GM12891 (cell line): Measurements from ENCODE around the gene PSMC3.

Experiments used
- DNase-seq: peaks from one replicate; pipeline ENCODE4 v3.0.0; 2011; ENCODE audit warnings: low spot score; ENCODE audit not compliant: insufficient read length
- FAIRE-seq: peaks from 2 replicates; lab custom pipeline; 2011; peaks lifted over from hg19 to GRCh38; lab: Jason Lieb, UNC
- PAX5 ChIP-seq: IDR thresholded peaks from 2 replicates; pipeline ENCODE4 v1.6.1; 2011; ENCODE audit warnings: low read length, moderate library complexity, mild to moderate bottlenecking; ENCODE audit not compliant: insufficient read depth, severe bottlenecking
- POLR2A ChIP-seq: IDR thresholded peaks from 2 replicates; pipeline ENCODE4 v1.6.1; 2011; ENCODE audit warnings: low read depth, low read length, control low read depth
- POLR2AphosphoS5 ChIP-seq: IDR thresholded peaks from 2 replicates; pipeline ENCODE4 v1.6.1; 2011; ENCODE audit warnings: low read depth, low read length, control low read depth
- POU2F2 ChIP-seq: IDR thresholded peaks from 2 replicates; pipeline ENCODE4 v1.6.1; 2011; ENCODE audit warnings: low read depth, mild to moderate bottlenecking, control low read depth, low read length, moderate library complexity
- SPI1 ChIP-seq: IDR thresholded peaks from 2 replicates; pipeline ENCODE4 v1.6.1; 2011; ENCODE audit warnings: low read depth, low read length, control low read depth
- TAF1 ChIP-seq: IDR thresholded peaks from 2 replicates; pipeline ENCODE4 v1.6.1; 2011; ENCODE audit warnings: low read depth, low read length, control low read depth

The PSMC3 gene

DNA sequence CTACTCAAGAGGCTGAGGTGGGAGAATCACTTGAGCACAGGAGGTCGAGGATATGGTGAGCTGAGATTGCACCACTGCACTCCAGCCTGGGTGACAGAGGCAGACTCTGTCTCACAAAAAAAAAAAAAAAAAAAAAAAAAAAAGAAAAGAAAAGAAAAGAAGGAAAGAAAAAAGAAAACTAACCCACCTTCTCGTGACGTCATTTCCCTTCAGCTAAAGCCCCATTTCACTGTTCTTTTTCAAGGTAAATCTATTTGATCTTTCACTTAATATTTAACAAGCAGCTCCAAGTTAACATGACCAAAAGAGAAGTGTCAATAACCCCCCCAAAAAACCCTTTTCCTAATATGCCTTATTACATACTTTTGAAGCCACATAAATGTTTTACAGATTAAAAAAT is 17.6 kb upstream of the PSMC3 start:
- DNase-seq = no peak
- TF ChIP-seq POLR2A (no peak), POU2F2 (no peak), TAF1 (no peak), PAX5 (no peak), SPI1 (no peak), POLR2AphosphoS5 (no peak)
- FAIRE-seq = no peak

DNA sequence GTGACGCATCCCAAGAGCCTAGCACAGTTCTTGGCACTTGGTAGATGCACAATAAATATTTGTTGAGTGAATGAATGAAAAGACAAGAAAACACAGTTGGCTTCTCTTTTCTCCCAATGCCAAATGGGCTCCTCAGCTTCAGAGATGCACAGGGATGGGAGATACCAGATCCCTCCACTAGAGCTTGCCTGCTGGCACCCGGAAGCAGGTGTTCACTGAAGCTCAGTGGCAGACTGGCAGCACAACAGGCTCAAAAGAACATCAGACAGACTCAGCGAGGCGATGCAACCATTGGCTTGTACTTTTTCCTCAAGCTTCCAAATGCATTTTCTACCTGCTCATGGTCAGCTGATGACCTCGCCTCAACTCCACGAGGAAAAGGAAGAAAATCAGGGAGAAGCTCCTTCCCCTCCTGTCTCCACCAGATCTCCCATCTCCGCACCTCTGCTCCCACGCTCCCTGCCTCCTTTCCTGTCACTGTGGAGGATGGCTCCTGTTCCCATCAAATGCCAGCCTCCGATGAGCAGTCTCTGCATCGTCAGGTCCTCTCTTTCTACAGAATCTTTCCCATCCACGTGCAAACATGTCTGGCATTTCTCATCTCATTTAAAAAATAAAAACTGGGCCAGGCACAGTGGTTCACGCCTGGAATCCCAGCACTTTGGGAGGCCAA is 16.9 kb upstream of the PSMC3 start:
- FAIRE-seq (no peak), DNase-seq (no peak)
- no peak for TF ChIP-seq TAF1
- no peak for TF ChIP-seq POLR2AphosphoS5
- TF ChIP-seq SPI1 = no peak
- no peak for TF ChIP-seq POU2F2

DNA sequence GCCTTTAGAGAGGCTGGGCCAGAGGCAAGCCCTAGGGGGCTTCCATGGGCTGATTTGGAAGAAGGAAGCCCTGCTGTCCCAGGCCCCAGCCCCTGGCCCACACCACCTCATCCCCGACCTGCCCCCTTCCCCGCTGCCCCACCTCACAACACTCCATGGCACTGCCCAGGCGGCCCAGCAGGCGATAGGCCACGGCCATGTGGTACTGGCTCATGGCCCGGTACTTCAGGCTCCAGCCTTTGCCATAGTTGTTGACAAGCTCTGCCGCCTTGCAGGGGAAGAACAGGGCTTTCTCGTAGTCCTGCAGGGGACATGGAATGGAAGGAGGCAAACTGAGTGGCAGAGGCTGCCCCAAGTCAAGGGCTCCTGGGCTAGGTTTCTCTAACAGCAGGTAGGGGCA is 16.3 kb upstream of the PSMC3 start:
- no peak for FAIRE-seq
- TF ChIP-seq POU2F2 = no peak
- no peak for TF ChIP-seq POLR2AphosphoS5
- DNase-seq = no peak

DNA sequence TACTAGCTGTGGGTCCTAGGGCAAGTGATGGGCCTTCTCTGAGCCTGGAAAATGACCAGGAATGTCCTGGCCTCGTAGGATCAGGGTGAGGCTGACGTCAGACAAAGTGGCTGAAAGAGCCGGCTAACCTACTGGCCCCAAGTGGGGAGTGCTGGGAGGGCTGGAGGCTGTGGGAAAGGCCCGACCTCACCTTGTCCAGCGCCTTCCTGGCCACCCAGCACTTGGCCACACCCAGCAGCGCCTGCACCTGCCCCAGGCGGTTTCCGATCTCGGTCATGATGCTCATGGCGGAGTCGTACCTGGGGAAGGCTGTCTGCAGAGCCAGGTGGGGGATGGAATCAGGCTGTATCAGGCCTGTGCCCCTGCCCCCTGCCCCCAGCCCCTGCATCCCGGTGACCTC is 15.2 kb upstream of the PSMC3 start:
- no peak for FAIRE-seq
- TF ChIP-seq TAF1 (no peak), POLR2A (no peak), PAX5 (no peak)

DNA sequence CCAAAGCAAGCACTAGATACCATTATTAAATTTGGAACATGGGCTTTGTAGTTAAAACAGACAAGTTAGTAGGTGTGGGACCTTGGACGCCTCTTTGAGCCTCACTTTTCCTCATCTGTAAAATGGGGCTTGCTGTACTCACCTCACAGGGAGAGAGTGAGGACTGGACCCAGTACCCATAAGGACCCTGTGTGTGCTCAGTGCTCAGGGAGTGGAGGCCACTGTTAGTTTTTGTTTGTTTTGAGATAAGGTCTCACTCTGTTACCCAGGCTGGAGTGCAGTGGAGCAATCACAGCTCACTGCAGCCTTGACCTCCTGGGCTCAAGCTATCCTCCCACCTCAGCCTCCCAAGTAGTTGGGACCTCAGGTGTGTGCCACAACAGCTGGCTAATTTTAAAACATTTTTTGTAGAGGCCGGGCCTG is 13.8 kb upstream of the PSMC3 start:
- no peak for TF ChIP-seq SPI1
- no peak for TF ChIP-seq PAX5
- no peak for TF ChIP-seq POLR2A
- no peak for TF ChIP-seq POU2F2
- TF ChIP-seq POLR2AphosphoS5 = no peak
- no peak for TF ChIP-seq TAF1
- DNase-seq (no peak), FAIRE-seq (no peak)

More for the DNA sequence above, 15.2 kb upstream of the PSMC3 start:
- DNase-seq = no peak

DNA sequence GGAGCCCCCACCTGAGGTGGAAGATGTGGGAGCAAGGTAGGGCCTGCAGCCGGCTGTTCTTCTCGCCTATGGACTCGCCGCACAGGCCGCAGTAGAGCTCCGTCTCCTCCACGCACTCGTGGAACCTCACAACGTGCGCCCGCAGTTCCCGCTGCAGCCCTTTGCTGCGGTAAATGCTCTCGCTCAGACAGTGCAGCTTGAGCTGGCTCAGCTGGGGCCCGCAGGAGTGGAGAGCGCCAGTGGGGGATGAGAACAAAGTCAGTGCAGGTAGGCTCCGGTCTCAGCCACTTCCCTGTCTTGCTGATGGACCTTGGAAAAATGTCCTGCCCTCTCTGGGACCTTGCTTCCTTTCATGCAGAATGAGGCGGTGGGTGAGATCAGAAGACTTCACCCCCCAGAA is 12.5 kb upstream of the PSMC3 start:
- TF ChIP-seq TAF1 = no peak
- TF ChIP-seq SPI1 = no peak
- no peak for TF ChIP-seq POLR2A
- no peak for TF ChIP-seq PAX5
- no peak for FAIRE-seq
- no peak for DNase-seq

DNA sequence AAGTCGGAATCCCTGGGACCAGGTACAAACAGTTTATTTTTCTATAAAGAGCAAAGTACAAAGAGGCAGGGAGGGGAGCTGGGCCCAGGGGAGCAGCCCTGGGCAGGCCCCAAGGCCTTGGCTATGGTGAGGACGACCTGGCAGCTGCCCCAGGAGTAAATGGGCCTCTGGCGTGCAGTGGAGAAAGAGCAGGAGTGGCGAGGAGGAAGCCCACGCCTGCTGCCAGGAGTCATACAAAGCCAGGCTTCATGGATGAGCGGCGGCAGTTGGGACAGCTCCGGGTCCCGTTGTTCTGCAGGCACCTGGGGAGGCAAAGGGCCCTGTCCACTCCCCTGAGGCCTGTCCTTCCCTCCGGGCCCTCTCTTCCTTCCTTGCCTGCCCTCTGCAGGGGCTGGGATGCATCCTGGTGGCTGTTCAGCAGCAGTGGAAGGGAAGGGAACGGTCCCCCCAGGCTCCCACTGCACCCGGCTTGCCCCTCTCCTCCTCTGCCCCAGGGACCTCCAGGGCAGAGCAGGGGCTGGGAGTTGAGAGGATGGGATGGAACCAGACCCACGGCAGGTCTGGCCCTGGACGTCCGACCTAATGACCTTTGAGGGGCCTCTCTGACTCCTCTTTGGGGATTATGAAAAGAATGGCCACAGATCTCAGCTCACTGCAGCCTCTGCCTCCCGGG is 11.6 kb upstream of the PSMC3 start:
- no peak for TF ChIP-seq TAF1
- no peak for TF ChIP-seq SPI1
- TF ChIP-seq PAX5 = no peak
- no peak for TF ChIP-seq POU2F2
- no peak for TF ChIP-seq POLR2A
- TF ChIP-seq POLR2AphosphoS5 = no peak
- DNase-seq (no peak), FAIRE-seq (no peak)

DNA sequence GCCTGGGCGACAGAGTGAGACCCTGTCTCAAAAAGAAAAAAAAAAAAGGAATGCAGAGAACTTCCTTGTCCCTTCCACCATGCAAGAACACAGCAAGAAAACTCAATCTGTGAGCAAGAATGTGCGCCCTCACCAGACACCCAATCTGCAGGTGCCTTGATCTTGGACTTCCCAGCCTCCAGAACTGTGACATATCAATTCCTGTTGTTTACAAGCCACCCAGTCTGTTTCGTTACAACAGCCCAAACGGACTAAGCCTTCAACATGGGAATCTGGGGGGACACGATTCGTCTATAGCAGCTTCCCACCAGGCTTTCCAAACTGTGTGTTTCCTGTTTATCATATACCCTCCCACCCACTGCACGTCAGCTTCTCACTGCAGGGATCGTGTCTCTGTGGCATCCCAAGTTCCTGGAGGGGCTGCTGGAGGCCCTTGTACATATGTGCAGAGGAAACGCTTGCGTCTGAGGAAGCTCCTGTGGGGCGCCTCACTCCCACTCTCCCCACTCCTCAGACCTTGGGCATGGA is 11.0 kb upstream of the PSMC3 start:
- TF ChIP-seq POU2F2 = no peak
- no peak for TF ChIP-seq TAF1
- TF ChIP-seq POLR2AphosphoS5 = no peak
- TF ChIP-seq PAX5 = no peak
- TF ChIP-seq SPI1 = no peak
- no peak for TF ChIP-seq POLR2A
- DNase-seq = no peak
- FAIRE-seq = no peak

DNA sequence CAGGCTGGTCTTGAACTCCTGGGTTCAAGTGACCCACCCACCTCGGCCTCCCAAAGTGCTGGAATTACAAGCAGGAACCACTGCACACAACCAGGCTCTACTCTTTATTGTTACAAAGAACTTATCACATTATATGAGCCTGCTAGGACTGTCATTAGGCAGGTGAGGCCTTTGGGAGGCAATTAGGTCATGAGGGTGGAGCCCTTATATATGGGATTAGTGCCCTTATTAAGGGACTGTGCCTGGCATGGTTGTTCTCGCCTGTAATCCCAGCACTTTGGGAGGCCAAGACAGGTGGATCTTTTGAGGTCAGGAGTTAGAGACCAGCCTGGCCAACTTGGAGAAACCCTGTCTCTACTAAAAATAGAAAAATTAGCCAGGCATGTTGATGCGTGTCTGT is 10.5 kb upstream of the PSMC3 start:
- no peak for FAIRE-seq
- TF ChIP-seq POLR2A (no peak), PAX5 (no peak), POU2F2 (no peak), SPI1 (no peak), POLR2AphosphoS5 (no peak), TAF1 (no peak)
- DNase-seq = no peak

DNA sequence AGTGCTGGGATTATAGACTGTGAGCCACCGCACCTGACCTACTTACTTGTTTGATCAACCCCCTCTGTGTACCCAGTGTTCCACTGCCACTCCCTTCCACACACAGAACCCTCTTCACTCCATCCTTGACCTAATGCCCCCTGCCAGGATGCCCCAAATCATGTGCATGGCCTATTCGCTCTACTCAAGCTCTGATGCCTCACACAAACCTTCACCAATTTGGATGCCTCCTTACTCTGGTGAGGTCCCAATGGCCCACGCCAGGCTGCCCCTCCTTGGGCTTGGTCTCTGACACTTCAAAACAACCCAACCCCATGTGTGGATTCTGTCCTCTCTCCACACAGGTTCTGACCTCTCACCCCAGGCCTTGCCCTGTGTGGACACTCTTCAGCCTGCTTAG is 9.4 kb upstream of the PSMC3 start:
- DNase-seq = no peak
- FAIRE-seq = no peak
- TF ChIP-seq SPI1 (no peak), POLR2A (no peak), TAF1 (no peak), PAX5 (no peak), POLR2AphosphoS5 (no peak), POU2F2 (no peak)
